HCT116 (cell line): ENCODE measurements around the gene TAOK3. TPM values are rescaled to one million over a fixed set of nuclear protein-coding genes. Genes with fewer than 3 reads are reported as not detected.

ENCODE experiments used
- ATAC-seq: fragments of 200-7000 bp; cut with Tn5 transposase; 2 replicates; pipeline ENCODE4 v1.9.1; 2020; ENCODE audit warnings: mild to moderate bottlenecking, moderate library complexity
- BruUV-seq: library from RNA; stranded (reverse); fragments of 400-500 nt; replicated peaks from 2 replicates; lab custom pipeline; 2021; lab: Mats Ljungman, UMichigan
- CTCF ChIA-PET: fragments of 300-600 bp; sonication (Branson Sonifier 250); formaldehyde crosslinking; loops from one replicate; lab custom pipeline; 2021; ENCODE audit warnings: antibody characterized with exemption; lab: Charles Lee
- POLR2A ChIA-PET: fragments of 300-600, 350-600 bp; sonication (Branson Sonifier 250); formaldehyde crosslinking; loops from one replicate; lab custom pipeline; 2021; ENCODE audit warnings: antibody characterized with exemption; lab: Charles Lee
- RAD21 ChIA-PET, 2 experiments: fragments of 300-600 bp; sonication (Branson Sonifier 250); formaldehyde crosslinking; loops; one replicate each; lab custom pipeline; 2023; ENCODE audit warnings: low total read pairs in 2 of 2; ENCODE audit not compliant: uncharacterized antibody in 2 of 2, unreplicated experiment in 2 of 2, low non-redundant PET in 1 of 2; lab: Charles Lee
- DNase-seq: peaks from one replicate; pipeline ENCODE4 v3.0.0-alpha.2; 2010; ENCODE audit warnings: low read depth, low spot score
- H2AFZ ChIP-seq: fragments of 200-600 bp; shearing (Covaris generic), sonication (generic); 2 replicates; pipeline ENCODE4 v1.6.1; 2017; ENCODE audit warnings: low read depth, mixed run types, mixed read lengths, antibody characterized with exemption, low read length; ENCODE audit not compliant: poor library complexity, severe bottlenecking
- H3K27ac ChIP-seq: 2 replicates; pipeline ENCODE4 v1.5.1; 2012; ENCODE audit warnings: low read depth, low read length
- H3K27me3 ChIP-seq: fragments of 200-600 bp; sonication (generic); 2 replicates; pipeline ENCODE4 v1.6.1; 2016; ENCODE audit warnings: mixed run types, low read length, mixed read lengths; ENCODE audit not compliant: insufficient read depth
- H3K36me3 ChIP-seq, 2 experiments: fragments of 200-500 bp in 1 of 2; fragments of 200-600 bp in 1 of 2; sonication (Bioruptor generic) in 1 of 2; sonication (generic) in 1 of 2; 2 replicates each; pipeline versions ENCODE4 v1.5.1 to v1.6.1; 2014 to 2016; ENCODE audit warnings: low read length in 2 of 2, inconsistent platforms in 1 of 2, mixed read lengths in 1 of 2, mixed run types in 1 of 2; ENCODE audit not compliant: insufficient read depth in 2 of 2, control insufficient read depth in 1 of 2
- H3K4me1 ChIP-seq, 2 experiments: fragments of 200-600 bp in 1 of 2; sonication (generic) in 1 of 2; 2 replicates each; pipeline versions ENCODE4 v1.5.1 to v1.6.1; 2012 to 2017; ENCODE audit warnings: low read length in 2 of 2, inconsistent platforms in 1 of 2, mild to moderate bottlenecking in 1 of 2, mixed read lengths in 1 of 2, mixed run types in 1 of 2, moderate library complexity in 1 of 2; ENCODE audit not compliant: insufficient read depth in 2 of 2, control insufficient read depth in 1 of 2
- H3K4me2 ChIP-seq: fragments of 200-600 bp; sonication (generic); 2 replicates; pipeline ENCODE4 v1.6.1; 2017; ENCODE audit warnings: mixed run types, low read length, mixed read lengths
- H3K4me3 ChIP-seq, 2 experiments: fragments of 200-600 bp in 1 of 2; sonication (generic) in 1 of 2; replicated peaks in 1 of 2; 2 replicates each; pipeline ENCODE4 v1.5.1; 2011 to 2016; ENCODE audit warnings: low read length in 2 of 2, control low read depth in 1 of 2, low read depth in 1 of 2, mild to moderate bottlenecking in 1 of 2, mixed read lengths in 1 of 2, mixed run types in 1 of 2
- H3K79me2 ChIP-seq: fragments of 200-600 bp; sonication (generic); 2 replicates; pipeline ENCODE4 v1.6.1; 2017; ENCODE audit warnings: mild to moderate bottlenecking, mixed run types, low read length, moderate library complexity, mixed read lengths; ENCODE audit not compliant: insufficient read depth
- H3K9ac ChIP-seq: fragments of 200-600 bp; sonication (generic); 2 replicates; pipeline ENCODE4 v1.6.1; 2016; ENCODE audit warnings: low read length, mixed read lengths
- H3K9me2 ChIP-seq: fragments of 200-600 bp; sonication (generic), shearing (Covaris generic); 2 replicates; pipeline ENCODE4 v1.6.1; 2017; ENCODE audit warnings: mixed run types, mild to moderate bottlenecking, moderate library complexity; ENCODE audit not compliant: insufficient read depth
- H3K9me3 ChIP-seq, 2 experiments: fragments of 200-500 bp in 1 of 2; fragments of 200-600 bp in 1 of 2; sonication (Bioruptor generic) in 1 of 2; sonication (generic) in 1 of 2; 2 replicates each; pipeline ENCODE4 v1.6.1; 2014 to 2017; ENCODE audit warnings: low read length in 2 of 2, mixed read lengths in 2 of 2, inconsistent platforms in 1 of 2, low read depth in 1 of 2, mild to moderate bottlenecking in 1 of 2, mixed run types in 1 of 2, moderate library complexity in 1 of 2; ENCODE audit not compliant: control insufficient read depth in 1 of 2, insufficient read depth in 1 of 2
- H4K20me1 ChIP-seq: fragments of 200-600 bp; sonication (generic), shearing (Covaris generic); 2 replicates; pipeline ENCODE4 v1.6.1; 2017; ENCODE audit warnings: mixed run types, mild to moderate bottlenecking, moderate library complexity; ENCODE audit not compliant: insufficient read depth
- CBX3 ChIP-seq: IDR thresholded peaks from 2 replicates; pipeline ENCODE4 v1.6.1; 2012; ENCODE audit warnings: low read depth
- CEBPB ChIP-seq: IDR thresholded peaks from 2 replicates; pipeline ENCODE4 v1.6.1; 2012; ENCODE audit warnings: low read depth
- EGR1 ChIP-seq: IDR thresholded peaks from 2 replicates; pipeline ENCODE4 v1.6.1; 2012; ENCODE audit warnings: low read depth
- REST ChIP-seq: IDR thresholded peaks from 2 replicates; pipeline ENCODE4 v1.6.1; 2012; ENCODE audit warnings: low read depth
- SIN3A ChIP-seq: IDR thresholded peaks from 2 replicates; pipeline ENCODE4 v1.6.1; 2012; ENCODE audit warnings: low read depth
- SP1 ChIP-seq: IDR thresholded peaks from 2 replicates; pipeline ENCODE4 v1.6.1; 2012; ENCODE audit warnings: low read depth
- SRF ChIP-seq: IDR thresholded peaks from 2 replicates; pipeline ENCODE4 v1.6.1; 2012; ENCODE audit warnings: low read depth
- TCF7L2 ChIP-seq: IDR thresholded peaks from 2 replicates; pipeline ENCODE4 v1.7.0; 2011; ENCODE audit warnings: borderline replicate concordance, inconsistent platforms; ENCODE audit not compliant: insufficient read depth, insufficient read length; ENCODE audit errors: extremely low read depth
- YY1 ChIP-seq: IDR thresholded peaks from 2 replicates; pipeline ENCODE4 v1.6.1; 2011; ENCODE audit warnings: low read length, low read depth, moderate library complexity, mild to moderate bottlenecking; ENCODE audit not compliant: insufficient replicate concordance; ENCODE audit errors: extremely low read depth
- ZFX ChIP-seq: fragments of 450-650 bp; IDR thresholded peaks from 2 replicates; pipeline ENCODE4 v1.6.1; 2017
- intact Hi-C: fragments of 100-400 bp; cut with micrococcal nuclease; formaldehyde crosslinking; loops from 2 replicates; pipeline ENCODE4 v1.10.0; 2022
- total RNA-seq: library from RNA; stranded (reverse); gene quantifications from one replicate; pipeline ENCODE4 v1.2.1, GENCODE V29; 2021; ENCODE audit not compliant: unreplicated experiment
- TF ChIP-seq, protein P1 (sequence below): IDR thresholded peaks from 2 replicates; pipeline ENCODE4 v1.6.1; 2011; ENCODE audit warnings: mild to moderate bottlenecking, low read length, moderate library complexity; ENCODE audit not compliant: insufficient replicate concordance; ENCODE audit errors: extremely low read depth

TAOK3 gene
- total RNA-seq, 1 experiment from 2014 or later: 10.5 TPM

DNA sequence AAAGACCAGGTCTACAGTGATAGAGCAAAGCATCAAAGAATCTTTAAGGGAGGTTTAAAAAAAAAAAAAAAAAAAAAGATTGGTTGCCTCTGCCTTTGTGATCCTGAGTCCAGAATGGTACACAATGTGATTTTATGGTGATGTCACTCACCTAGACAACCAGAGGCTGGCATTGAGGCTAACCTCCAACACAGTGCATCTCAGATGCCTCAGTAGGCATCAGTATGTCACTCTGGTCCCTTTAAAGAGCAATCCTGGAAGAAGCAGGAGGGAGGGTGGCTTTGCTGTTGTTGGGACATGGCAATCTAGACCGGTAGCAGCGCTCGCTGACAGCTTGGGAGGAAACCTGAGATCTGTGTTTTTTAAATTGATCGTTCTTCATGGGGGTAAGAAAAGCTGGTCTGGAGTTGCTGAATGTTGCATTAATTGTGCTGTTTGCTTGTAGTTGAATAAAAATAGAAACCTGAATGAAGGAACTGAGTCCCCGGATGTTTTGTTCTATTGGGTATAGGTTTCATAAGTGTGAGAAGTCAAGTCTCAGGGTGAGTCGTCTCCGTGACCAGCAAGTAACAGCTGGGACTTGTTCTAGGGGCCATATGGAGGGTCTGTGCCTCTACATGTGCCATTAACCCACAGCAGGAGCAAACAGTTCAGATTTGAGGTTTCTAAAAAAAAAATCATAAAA lies 227.5 kb downstream of the TAOK3 start:
- Histone ChIP-seq H3K27ac (no peak overlapping the region), H3K9me3 (no peaks in the 10 kb centered on the region), H3K4me1 (no peaks in the 10 kb centered on the region), H3K36me3 (peaks cover 20 to 36% of the 10 kb centered on the region in 2 experiments), H4K20me1 (no peaks in the 10 kb centered on the region), H3K9me2 (no peaks in the 10 kb centered on the region), H3K79me2 (peaks cover 16% of the 10 kb centered on the region; the same call in 1 of the 2 replicates), H3K4me3 (no peak overlapping the region), H3K27me3 (no peaks in the 10 kb centered on the region), H2AFZ (no peak overlapping the region)
- ChIA-PET POLR2A (no interaction called here), RAD21 (no interaction called here), CTCF (no interaction called here)
- DNase-seq (no peak), ATAC-seq (no peak)
- BruUV-seq: TSS peak; percentile 91
- intact Hi-C loops: no loop called here
- TF ChIP-seq YY1 (no peak), REST (no peak), CBX3 (no peak), ZFX (no peak)
- TF ChIP-seq, all 23 proteins: peak for 0
- no peak overlapping the region for H3K9ac ChIP-seq
- H3K4me2 ChIP-seq: no peak overlapping the region

DNA sequence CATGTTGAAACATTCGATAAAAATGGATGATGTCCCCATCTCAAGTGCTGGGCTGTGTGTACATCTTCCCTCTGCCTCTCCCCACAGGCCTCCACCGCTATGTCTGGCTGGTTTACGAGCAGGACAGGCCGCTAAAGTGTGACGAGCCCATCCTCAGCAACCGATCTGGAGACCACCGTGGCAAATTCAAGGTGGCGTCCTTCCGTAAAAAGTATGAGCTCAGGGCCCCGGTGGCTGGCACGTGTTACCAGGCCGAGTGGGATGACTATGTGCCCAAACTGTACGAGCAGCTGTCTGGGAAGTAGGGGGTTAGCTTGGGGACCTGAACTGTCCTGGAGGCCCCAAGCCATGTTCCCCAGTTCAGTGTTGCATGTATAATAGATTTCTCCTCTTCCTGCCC lies 228.2 kb downstream of the TAOK3 start:
- H3K36me3 ChIP-seq: peaks cover 27 to 44% of the 10 kb centered on the region in 2 experiments
- no peak for DNase-seq
- RAD21 ChIA-PET: no interaction called here

More for the DNA sequence above, 228.2 kb downstream of the TAOK3 start:
- no peak for ATAC-seq
- Histone ChIP-seq H3K9me3 (no peaks in the 10 kb centered on the region), H3K4me3 (no peak overlapping the region), H3K4me1 (no peaks in the 10 kb centered on the region), H3K4me2 (no peak overlapping the region), H3K27ac (no peak overlapping the region), H3K9ac (no peak overlapping the region), H3K79me2 (peaks cover 16% of the 10 kb centered on the region; the same call in 1 of the 2 replicates), H3K9me2 (no peaks in the 10 kb centered on the region), H2AFZ (no peak overlapping the region), H4K20me1 (no peaks in the 10 kb centered on the region), H3K27me3 (no peaks in the 10 kb centered on the region)
- POLR2A ChIA-PET: no interaction called here
- TF ChIP-seq YY1 (no peak), ZFX (no peak), SRF (no peak), TCF7L2 (no peak), EGR1 (no peak), CEBPB (no peak), SP1 (no peak), SIN3A (no peak)
- TF ChIP-seq, protein P1, sequence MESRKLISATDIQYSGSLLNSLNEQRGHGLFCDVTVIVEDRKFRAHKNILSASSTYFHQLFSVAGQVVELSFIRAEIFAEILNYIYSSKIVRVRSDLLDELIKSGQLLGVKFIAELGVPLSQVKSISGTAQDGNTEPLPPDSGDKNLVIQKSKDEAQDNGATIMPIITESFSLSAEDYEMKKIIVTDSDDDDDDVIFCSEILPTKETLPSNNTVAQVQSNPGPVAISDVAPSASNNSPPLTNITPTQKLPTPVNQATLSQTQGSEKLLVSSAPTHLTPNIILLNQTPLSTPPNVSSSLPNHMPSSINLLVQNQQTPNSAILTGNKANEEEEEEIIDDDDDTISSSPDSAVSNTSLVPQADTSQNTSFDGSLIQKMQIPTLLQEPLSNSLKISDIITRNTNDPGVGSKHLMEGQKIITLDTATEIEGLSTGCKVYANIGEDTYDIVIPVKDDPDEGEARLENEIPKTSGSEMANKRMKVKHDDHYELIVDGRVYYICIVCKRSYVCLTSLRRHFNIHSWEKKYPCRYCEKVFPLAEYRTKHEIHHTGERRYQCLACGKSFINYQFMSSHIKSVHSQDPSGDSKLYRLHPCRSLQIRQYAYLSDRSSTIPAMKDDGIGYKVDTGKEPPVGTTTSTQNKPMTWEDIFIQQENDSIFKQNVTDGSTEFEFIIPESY: no peak
- no TSS peak for BruUV-seq
- CTCF ChIA-PET: no interaction called here
- intact Hi-C loops: no loop called here
